Measurements from ENCODE around the gene NOL3. TPM values are rescaled to one million over a fixed set of nuclear protein-coding genes. Genes with fewer than 3 reads are reported as not detected.
A peak's percentile ranks its signal among the peaks of the same experiment; 100 is the strongest.

The NOL3 gene
- total and polyA plus RNA-seq, 12 donors = 36.4 to 168 (median 110) TPM

GRCh38 chr16:67150047-67150832 is 20.1 kb upstream of the NOL3 start:
- no peaks in the 10 kb centered on the region for H3K27me3 ChIP-seq
- H3K4me3 ChIP-seq = peak overlapping the region; percentile 30 to 78 (median 62)
- H3K27ac ChIP-seq = peak overlapping the region in 4 of 5 donors; percentile 65 to 92 (median 82)
- no peaks in the 10 kb centered on the region for H3K9me3 ChIP-seq (replicated peaks in 1 of 3)
- H3K36me3 ChIP-seq (replicated peaks in 1 of 2) = peaks cover 0 to 32% of the 10 kb centered on the region in 2 donors
- intact Hi-C loops (cut with DNase I) = loop anchor here in 1 of 2 donors (10.0 kb wide), 1 partner anchor 135 kb away; no protein-coding TSS in a partner anchor
- H3K4me1 ChIP-seq (replicated peaks in 1 of 2) = peaks cover 0 to 12% of the 10 kb centered on the region in 2 donors
- peak in 6 of 7 donors; percentile 45 to 66 (median 53) for DNase-seq
- TF ChIP-seq POLR2A (IDR thresholded peaks at IDR 0.05) (no peak), CTCF (IDR thresholded peaks at IDR 0.05) (peak in 2 of 6 experiments; percentile 5 to 6)
- 0 to 7% (median 4%) methylated on average over 4 to 92 of the region's 94 CpGs for WGBS, 4 donors

GRCh38 chr16:67150833-67151396 is 19.4 kb upstream of the NOL3 start, which contains the start of gene B3GNT9:
Gene B3GNT9 (minus strand): TSS chr16:67150998. CDS start chr16:67150485, 513 bp downstream.
- no peak for TF ChIP-seq CTCF (IDR thresholded peaks at IDR 0.05)
- peak; percentile 33 to 36 for TF ChIP-seq POLR2A (IDR thresholded peaks at IDR 0.05)
- intact Hi-C loops (cut with DNase I) = loop anchor here in 1 of 2 donors (10.0 kb wide), 1 partner anchor 136 kb away; no protein-coding TSS in a partner anchor
- peak; percentile 71 to 84 (median 75) for DNase-seq

GRCh38 chr16:67151431-67152097 is 18.8 kb upstream of the NOL3 start:
- Histone ChIP-seq H3K4me3 (peak overlapping the region in 1 of 4 donors; percentile 78), H3K9me3 (replicated peaks in 1 of 3) (no peaks in the 10 kb centered on the region), H3K36me3 (replicated peaks in 1 of 2) (peaks cover 0 to 19% of the 10 kb centered on the region in 2 donors), H3K27me3 (no peaks in the 10 kb centered on the region), H3K4me1 (replicated peaks in 1 of 2) (peaks cover 0 to 18% of the 10 kb centered on the region in 2 donors), H3K27ac (peak overlapping the region in 2 of 5 donors; percentile 85 to 92)
- no peak for TF ChIP-seq CTCF (IDR thresholded peaks at IDR 0.05)
- TF ChIP-seq POLR2A (IDR thresholded peaks at IDR 0.05) = no peak
- WGBS, 4 donors = 39 to 66% (median 51%) methylated on average over 5 to 8 of the region's 8 CpGs
- DNase-seq = peak in 1 of 7 donors; percentile 8
- intact Hi-C loops (cut with DNase I) = loop anchor here in 1 of 2 donors (10.0 kb wide), 1 partner anchor 137 kb away; no protein-coding TSS in a partner anchor

More at GRCh38 chr16:67150833-67151396, 19.4 kb upstream of the NOL3 start, which contains the start of gene B3GNT9:
- Histone ChIP-seq H3K9me3 (replicated peaks in 1 of 3) (no peaks in the 10 kb centered on the region), H3K36me3 (replicated peaks in 1 of 2) (peaks cover 0 to 26% of the 10 kb centered on the region in 2 donors), H3K4me1 (replicated peaks in 1 of 2) (peaks cover 0 to 18% of the 10 kb centered on the region in 2 donors), H3K27me3 (no peaks in the 10 kb centered on the region), H3K4me3 (peak within 1 kb of the TSS; percentile 30 to 78 (median 62)), H3K27ac (peak within 1 kb of the TSS in 4 of 5 donors; percentile 65 to 92 (median 82))
- WGBS, 4 donors = 1 to 4% (median 2%) methylated on average over 6 to 34 of the region's 34 CpGs
